Measurements from ENCODE around the gene DENND1C.

Gene DENND1C

GRCh38 chr19:6476896-6477431 lies 4.6 kb downstream of the DENND1C start:
- DNase-seq, result no peak

GRCh38 chr19:6476155-6476895 lies 5.3 kb downstream of the DENND1C start:
- no peak for DNase-seq

- no peak for DNase-seq
Observed at GRCh38 chr19:6475321-6476108, 6.1 kb downstream of the DENND1C start.

- DNase-seq, result no peak
Observed at GRCh38 chr19:6473647-6474046, 7.9 kb downstream of the DENND1C start.

GRCh38 chr19:6472713-6473112 lies 8.9 kb downstream of the DENND1C start:
- no peak for DNase-seq

DNA sequence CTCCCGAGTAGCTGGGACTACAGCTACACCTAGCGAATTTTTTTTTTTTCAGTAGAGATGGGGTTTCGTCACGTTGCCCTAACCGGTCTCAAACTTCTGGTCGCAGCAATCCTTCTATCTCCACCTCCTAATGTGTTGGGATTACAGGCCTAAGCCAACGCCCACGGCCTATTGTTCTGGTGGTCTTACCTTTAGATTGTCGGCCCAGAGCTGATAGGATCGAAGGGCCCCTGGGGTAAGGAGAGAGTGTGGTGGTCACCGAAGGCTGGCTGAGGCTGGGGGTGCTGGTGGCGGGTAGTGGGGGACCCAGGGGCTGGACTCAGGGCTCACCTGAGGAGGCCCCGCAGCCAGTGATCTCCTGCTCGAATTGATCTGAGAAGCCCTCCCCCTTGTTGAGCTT lies 10.5 kb downstream of the DENND1C start:
- DNase-seq, result no peak

- DNase-seq, result no peak
Observed at GRCh38 chr19:6470173-6470572, 11.4 kb downstream of the DENND1C start.

DNA sequence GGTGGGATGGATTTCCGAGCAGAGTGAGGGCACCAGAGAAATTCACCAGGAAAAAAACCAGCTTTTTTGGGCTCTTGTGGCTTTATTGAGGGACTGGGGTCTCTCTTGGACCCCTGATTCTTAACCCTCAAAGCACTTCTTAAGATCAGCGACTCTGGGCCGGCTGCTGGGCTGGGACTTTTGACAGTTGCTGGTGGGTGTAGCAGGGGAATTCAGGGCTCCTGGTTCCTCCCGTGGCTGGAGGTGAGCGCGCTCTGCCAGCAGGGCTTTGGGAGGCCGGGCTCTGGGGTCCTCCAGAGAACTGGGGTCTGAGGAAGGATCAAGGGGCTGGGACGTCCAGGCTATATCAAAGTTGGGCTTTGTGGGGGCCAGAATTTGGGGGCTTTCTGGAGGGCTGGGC lies 14.2 kb downstream of the DENND1C start:
- DNase-seq, result no peak

GRCh38 chr19:6466526-6467248 lies 14.9 kb downstream of the DENND1C start:
- no peak for DNase-seq

- no peak for DNase-seq
Observed at GRCh38 chr19:6465663-6466062, 15.9 kb downstream of the DENND1C start.

GRCh38 chr19:6465006-6465405 lies 16.6 kb downstream of the DENND1C start:
- no peak for DNase-seq

DNA sequence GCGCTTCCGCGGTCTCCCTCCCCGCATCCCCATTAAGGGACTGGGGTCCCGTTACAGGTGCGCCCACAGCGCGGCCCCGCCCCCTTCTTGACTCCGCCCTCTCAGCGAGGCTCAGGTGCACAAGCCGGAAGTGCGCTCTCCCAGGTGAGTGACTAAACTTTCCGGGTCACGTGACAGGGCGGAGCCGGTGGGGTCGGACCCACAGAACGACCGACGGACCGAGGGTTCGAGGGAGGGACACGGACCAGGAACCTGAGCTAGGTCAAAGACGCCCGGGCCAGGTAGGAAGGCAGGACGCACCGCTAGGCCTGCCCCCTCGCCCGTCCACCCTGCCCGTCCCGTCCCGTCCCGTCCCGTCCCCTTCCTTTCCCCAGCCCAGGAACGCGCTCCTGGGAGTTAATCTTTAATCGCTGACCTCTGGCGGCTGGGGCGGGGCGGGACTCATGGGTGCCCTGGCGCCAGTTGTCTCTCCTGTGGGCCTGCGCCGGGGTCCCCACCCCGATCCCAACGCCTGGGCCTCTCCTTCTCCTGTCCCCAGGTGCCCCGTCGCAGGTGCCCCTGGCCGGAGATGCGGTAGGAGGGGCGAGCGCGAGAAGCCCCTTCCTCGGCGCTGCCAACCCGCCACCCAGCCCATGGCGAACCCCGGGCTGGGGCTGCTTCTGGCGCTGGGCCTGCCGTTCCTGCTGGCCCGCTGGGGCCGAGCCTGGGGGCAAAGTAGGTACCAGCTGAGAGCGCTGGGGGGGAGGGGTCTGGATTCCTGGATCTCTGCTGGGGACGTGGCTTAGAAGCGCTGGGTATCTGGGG lies 17.3 kb downstream of the DENND1C start, which contains the start of gene CRB3:
Gene CRB3, plus strand, starts transcription at position 202 of the 804 bp plus-strand sequence. Its CDS starts 431 bp downstream, at position 633.
- peak; percentile 78 for DNase-seq

DNA sequence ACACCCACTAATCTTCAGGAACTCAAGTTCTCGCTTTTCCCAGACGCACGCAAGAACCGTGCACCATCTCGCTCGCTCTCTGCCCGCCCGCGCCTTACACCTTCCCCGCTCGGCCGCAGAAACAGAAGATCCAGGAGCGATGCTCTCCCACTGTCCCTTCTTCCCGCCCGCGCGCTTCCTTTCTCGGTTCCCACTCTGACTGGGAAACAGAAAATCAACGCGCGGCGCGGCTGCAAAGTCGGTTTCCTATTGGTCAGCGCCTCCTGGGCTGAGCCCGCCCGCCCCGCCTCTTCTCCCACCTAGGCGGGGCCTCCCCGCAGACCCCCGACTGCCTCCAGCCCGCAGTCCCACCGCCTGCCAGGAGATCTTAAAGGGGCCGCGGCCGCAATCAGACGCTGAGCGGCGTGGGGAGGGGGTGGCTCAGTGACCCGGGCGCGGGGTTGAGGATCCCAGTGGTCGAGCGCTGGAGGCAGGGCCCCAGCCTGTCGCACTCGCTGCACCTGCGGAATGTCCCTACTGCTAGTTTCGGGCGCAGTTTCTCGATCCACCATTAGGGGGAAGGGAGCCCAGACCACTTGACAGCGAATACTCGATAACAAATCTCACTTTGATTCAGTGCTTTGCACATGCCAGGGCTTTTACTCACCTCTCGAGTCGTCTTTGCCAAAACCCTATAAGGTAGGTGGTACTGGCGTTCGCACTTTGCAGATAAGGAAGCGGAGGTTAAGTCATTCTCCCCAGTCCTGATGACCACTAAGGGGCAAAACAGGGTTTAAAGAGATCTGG lies 21.3 kb downstream of the DENND1C start:
- peak; percentile 96 for DNase-seq

DNA sequence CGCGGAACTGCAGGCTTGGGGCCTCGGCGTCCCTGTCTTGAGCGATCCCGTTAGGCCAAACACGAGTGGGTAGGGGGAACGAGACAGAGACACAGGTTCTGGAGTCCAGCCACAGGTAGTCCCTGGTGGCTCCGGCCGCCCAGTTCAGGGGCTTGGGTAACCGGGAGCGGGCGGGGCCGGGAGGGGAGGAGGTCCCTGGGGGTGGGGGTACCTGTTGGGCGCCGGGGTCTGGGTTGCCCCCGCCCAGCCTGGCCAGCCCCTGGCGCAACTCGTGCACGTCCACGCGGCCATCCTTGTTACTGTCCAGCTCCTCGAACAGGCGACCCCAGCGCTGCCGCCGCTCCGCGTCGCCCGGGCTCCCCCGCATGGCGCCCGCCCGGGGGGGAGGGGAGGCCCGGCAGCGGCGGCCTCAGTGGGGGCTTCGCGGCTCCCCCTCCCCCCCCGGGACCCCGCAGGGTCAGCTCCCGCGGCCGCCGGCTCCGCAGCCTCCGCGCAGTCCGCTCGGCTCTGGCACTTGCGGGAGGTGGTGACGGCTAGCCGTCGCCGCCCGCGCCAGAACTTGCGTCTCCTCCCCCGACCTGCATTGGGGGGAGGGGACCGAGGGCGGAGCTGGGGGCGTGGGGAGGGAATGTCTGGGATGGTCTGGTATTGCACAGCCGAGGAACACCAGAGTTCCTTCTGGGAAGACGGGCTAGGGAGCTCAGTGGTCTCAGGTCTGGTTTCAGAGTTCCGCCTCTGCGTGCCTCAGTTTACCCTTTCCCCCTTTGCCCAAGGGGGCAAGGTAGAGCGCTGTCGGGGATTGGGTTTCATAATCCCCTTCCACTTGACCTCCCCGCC lies 22.1 kb downstream of the DENND1C start, which contains the start of gene SLC25A23:
Gene SLC25A23, minus strand, starts transcription at position 531 of the 837 bp plus-strand sequence. Its CDS starts 164 bp downstream, at position 367.
- peak; percentile 66 for DNase-seq

- no peak for DNase-seq
Observed at GRCh38 chr19:6458695-6459261, 22.8 kb downstream of the DENND1C start.

DNA sequence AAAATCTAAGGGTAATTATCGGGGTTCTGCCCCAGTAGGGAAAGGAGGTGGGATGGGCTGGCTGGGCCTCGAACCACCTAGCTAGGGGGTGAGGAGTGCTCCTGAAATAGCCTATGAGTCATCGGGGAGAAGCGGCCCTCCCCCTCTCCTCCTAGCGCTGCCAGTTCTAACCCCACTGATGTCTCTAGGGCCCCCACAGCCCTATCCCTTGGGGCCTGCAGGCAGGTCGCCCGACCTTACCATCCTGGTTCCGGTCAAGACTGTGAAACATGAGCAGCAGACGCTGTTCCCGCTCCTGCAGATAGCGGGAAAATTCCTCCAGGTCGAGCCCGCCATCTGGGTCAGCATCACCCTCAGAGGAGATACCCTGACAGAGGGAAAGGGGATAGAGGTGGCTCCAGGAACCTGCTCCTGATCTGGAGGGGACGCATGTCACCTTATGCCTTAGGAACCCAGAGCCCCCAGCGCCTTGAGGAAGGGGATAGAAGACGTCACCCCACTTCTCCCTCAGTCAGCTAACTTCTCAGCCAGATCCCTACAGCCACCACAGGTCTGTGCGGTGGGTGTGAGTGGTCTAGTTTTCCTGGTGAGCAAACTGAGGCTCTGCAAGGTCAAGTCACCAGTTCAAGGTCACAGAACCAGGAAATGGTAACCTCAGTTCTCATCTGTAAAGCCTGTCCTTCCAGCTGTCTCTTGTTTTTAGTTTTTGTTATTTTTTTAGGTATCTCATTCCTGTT lies 23.5 kb downstream of the DENND1C start:
- DNase-seq, result no peak

DNA sequence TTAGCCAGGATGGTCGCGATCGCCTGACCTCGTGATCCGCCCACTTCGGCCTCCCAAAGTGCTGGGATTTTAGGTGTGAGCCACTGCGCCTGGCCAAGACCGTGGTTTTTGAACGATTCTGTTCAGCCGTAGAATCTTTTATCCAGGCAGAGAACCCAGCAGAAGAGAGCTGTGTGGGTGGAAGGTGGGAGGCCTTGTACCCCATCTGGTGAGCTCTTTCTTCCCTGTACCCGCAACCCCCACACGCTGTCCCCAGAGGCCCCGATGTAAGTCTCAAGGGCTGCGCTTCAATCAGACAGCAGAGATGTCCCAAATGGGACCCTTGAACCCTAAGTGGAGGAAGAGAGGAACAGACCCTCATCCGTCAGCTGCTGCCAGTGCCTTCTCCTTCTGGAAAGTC lies 25.7 kb downstream of the DENND1C start:
- DNase-seq, result no peak

- DNase-seq, result no peak
Observed at GRCh38 chr19:6453951-6454565, 27.5 kb downstream of the DENND1C start.

GRCh38 chr19:6452899-6453298 lies 28.7 kb downstream of the DENND1C start:
- DNase-seq, result no peak

Measured in NCI-H1436 (cell line).